ENCODE data around the gene FAM13A. TPM values are rescaled to one million over a fixed set of nuclear protein-coding genes. Genes with fewer than 3 reads are reported as not detected.

FAM13A gene
- total and polyA plus RNA-seq, 2 donors (not counting 1 experiment from before 2014, with no cell fraction given) = 0.51 to 2.1 TPM

GRCh38 chr4:88841635-88842034 lies 215.3 kb downstream of the FAM13A start:
- Mint-ChIP-seq H3K27ac (no peak overlapping the region), H3K4me3 (no peak overlapping the region), H3K9me3 (ENCODE audit: insufficient read depth) (no peaks in the 10 kb centered on the region), H3K27me3 (no peaks in the 10 kb centered on the region), H3K4me1 (no peaks in the 10 kb centered on the region)
- POLR2A ChIA-PET = no interaction called here
- no peak for DNase-seq
- Histone ChIP-seq H3K4me3 (ENCODE audit: control extremely low read depth in 1 of 5, extremely low read depth in 1 of 5, insufficient read depth in 1 of 5, low read depth in 2 of 5, low read length in 4 of 5) (no peak overlapping the region), H3K9me3 (ENCODE audit: control extremely low read depth in 1 of 3, control insufficient read depth in 2 of 3, insufficient read depth in 1 of 3, low read length in 2 of 3) (no peaks in the 10 kb centered on the region), H3K9ac (ENCODE audit: low read length) (no peak overlapping the region), H3K79me2 (ENCODE audit: control insufficient read depth, insufficient read depth, low read length) (no peaks in the 10 kb centered on the region), H4K20me1 (ENCODE audit: control insufficient read depth, insufficient read depth, low read length, poor library complexity, severe bottlenecking) (no peaks in the 10 kb centered on the region), H3K4me2 (replicated peaks; ENCODE audit: low read depth, low read length, poor library complexity, severe bottlenecking) (no peak overlapping the region), H3K27ac (ENCODE audit: low read length in 2 of 2) (no peak overlapping the region), H3K4me1 (ENCODE audit: control insufficient read depth in 2 of 2, insufficient read depth in 2 of 2, low read length in 2 of 2) (no peaks in the 10 kb centered on the region), H3K27me3 (replicated peaks in 1 of 4; ENCODE audit: control extremely low read depth in 1 of 4, control insufficient read depth in 3 of 4, insufficient read depth in 4 of 4, low read length in 3 of 4) (no peaks in the 10 kb centered on the region), H2AFZ (ENCODE audit: insufficient read depth, low read depth, low read length, poor library complexity, severe bottlenecking) (no peak overlapping the region), H3K36me3 (replicated peaks in 1 of 2; ENCODE audit: control extremely low read depth in 1 of 2, control insufficient read depth in 1 of 2, extremely low read depth in 1 of 2, insufficient read depth in 2 of 2, low read length in 1 of 2) (no peaks in the 10 kb centered on the region)
- ATAC-seq (ENCODE audit: low read depth) = no peak
- CTCF ChIA-PET = no interaction called here
- WGBS (ENCODE audit: insufficient coverage) = no CpG with 5 or more reads among the region's 4 CpGs
- intact Hi-C loops (cut with micrococcal nuclease) = no loop called here
- TF ChIP-seq EZH2 (IDR thresholded peaks at IDR 0.05; ENCODE audit: borderline replicate concordance, insufficient read depth, low read depth, low read length, poor library complexity, severe bottlenecking) (no peak), CTCF (IDR thresholded peaks at IDR 0.05) (no peak)

- H3K27ac ChIP-seq (ENCODE audit: low read length in 2 of 2) = no peak overlapping the region
- intact Hi-C loops (cut with micrococcal nuclease) = no loop called here
- no peaks in the 10 kb centered on the region for H3K4me1 ChIP-seq (ENCODE audit: control insufficient read depth in 2 of 2, insufficient read depth in 2 of 2, low read length in 2 of 2)
- H3K4me3 ChIP-seq (ENCODE audit: control extremely low read depth in 1 of 5, extremely low read depth in 1 of 5, insufficient read depth in 1 of 5, low read depth in 2 of 5, low read length in 4 of 5) = no peak overlapping the region
- CTCF ChIA-PET = interaction anchor here (0.7 kb wide), 1 partner anchor 304 kb away, joined by 4 read pairs; no protein-coding TSS in a partner anchor
- H2AFZ ChIP-seq (ENCODE audit: insufficient read depth, low read depth, low read length, poor library complexity, severe bottlenecking) = no peak overlapping the region
- ATAC-seq (ENCODE audit: low read depth) (no peak), DNase-seq (no peak)
- H3K4me2 ChIP-seq (replicated peaks; ENCODE audit: low read depth, low read length, poor library complexity, severe bottlenecking) = no peak overlapping the region
- H3K79me2 ChIP-seq (ENCODE audit: control insufficient read depth, insufficient read depth, low read length) = no peaks in the 10 kb centered on the region
- H3K9ac ChIP-seq (ENCODE audit: low read length) = no peak overlapping the region
- POLR2A ChIA-PET = no interaction called here
- no peaks in the 10 kb centered on the region for H3K4me1 Mint-ChIP-seq
- H3K27me3 ChIP-seq (replicated peaks in 1 of 4; ENCODE audit: control extremely low read depth in 1 of 4, control insufficient read depth in 3 of 4, insufficient read depth in 4 of 4, low read length in 3 of 4) = no peaks in the 10 kb centered on the region
- no peaks in the 10 kb centered on the region for H4K20me1 ChIP-seq (ENCODE audit: control insufficient read depth, insufficient read depth, low read length, poor library complexity, severe bottlenecking)
- no peak overlapping the region for H3K4me3 Mint-ChIP-seq
- TF ChIP-seq CTCF (IDR thresholded peaks at IDR 0.05) = no peak
- TF ChIP-seq EZH2 (IDR thresholded peaks at IDR 0.05; ENCODE audit: borderline replicate concordance, insufficient read depth, low read depth, low read length, poor library complexity, severe bottlenecking) = no peak
- no peaks in the 10 kb centered on the region for H3K9me3 Mint-ChIP-seq (ENCODE audit: insufficient read depth)
- H3K36me3 ChIP-seq (replicated peaks in 1 of 2; ENCODE audit: control extremely low read depth in 1 of 2, control insufficient read depth in 1 of 2, extremely low read depth in 1 of 2, insufficient read depth in 2 of 2, low read length in 1 of 2) = no peaks in the 10 kb centered on the region
- H3K27me3 Mint-ChIP-seq = no peaks in the 10 kb centered on the region
- no peaks in the 10 kb centered on the region for H3K9me3 ChIP-seq (ENCODE audit: control extremely low read depth in 1 of 3, control insufficient read depth in 2 of 3, insufficient read depth in 1 of 3, low read length in 2 of 3)
- H3K27ac Mint-ChIP-seq = no peak overlapping the region
These were observed 220.8 kb downstream of the FAM13A start for GRCh38 chr4:88836216-88836615.
